CD4-positive, CD25-positive, alpha-beta regulatory T cell (primary cell): ENCODE data around the gene CHRND. TPM values are rescaled to one million over a fixed set of nuclear protein-coding genes. Genes with fewer than 3 reads are reported as not detected.

Experiments
- ATAC-seq, 2 donors: fragments of 150-1000 bp; cut with Tn5 transposase; one replicate each; pipeline ENCODE4 v1.10.0; 2021; ENCODE audit warnings: low read depth in 2 of 2, moderate number of reproducible peaks in 2 of 2, moderate library complexity in 1 of 2
- DNase-seq, 3 donors: peaks; one replicate each; pipeline versions ENCODE4 v3.0.0 to v3.0.0-alpha.2; 2012 to 2022; ENCODE audit warnings: mixed read lengths in 1 of 3
- H3K27ac ChIP-seq: one replicate; pipeline ENCODE4 v1.7.0; 2013; ENCODE audit warnings: mild to moderate bottlenecking, low read length; ENCODE audit not compliant: insufficient read depth, poor library complexity, severe bottlenecking
- H3K27me3 ChIP-seq: one replicate; pipeline ENCODE4 v1.7.0; 2013; ENCODE audit warnings: low read length; ENCODE audit not compliant: control insufficient read depth, insufficient read depth
- H3K36me3 ChIP-seq: one replicate; pipeline ENCODE4 v1.7.0; 2013; ENCODE audit warnings: mild to moderate bottlenecking, low read length, moderate library complexity; ENCODE audit not compliant: control insufficient read depth, insufficient read depth
- H3K4me1 ChIP-seq: 2 replicates; pipeline ENCODE4 v1.7.0; 2013; ENCODE audit warnings: mild to moderate bottlenecking, low read length; ENCODE audit not compliant: insufficient read depth, control insufficient read depth, poor library complexity, severe bottlenecking
- H3K4me3 ChIP-seq: one replicate; pipeline ENCODE4 v1.7.0; 2013; ENCODE audit warnings: low read depth, mild to moderate bottlenecking, low read length, moderate library complexity
- H3K9me3 ChIP-seq, 2 experiments: 1 replicate in 1 of 2; 2 replicates in 1 of 2; pipeline ENCODE4 v1.7.0; 2013; ENCODE audit warnings: low read length in 2 of 2, mild to moderate bottlenecking in 1 of 2, moderate library complexity in 1 of 2; ENCODE audit not compliant: control insufficient read depth in 2 of 2
- H3K27ac Mint-ChIP-seq, 3 donors: one replicate each; pipeline ENCODE4 v1.8.0; 2020 to 2022; ENCODE audit warnings: mild to moderate bottlenecking in 3 of 3, mixed read lengths in 3 of 3, moderate library complexity in 2 of 3
- H3K27me3 Mint-ChIP-seq: one replicate; pipeline ENCODE4 v1.8.0; 2022; ENCODE audit warnings: mild to moderate bottlenecking, mixed read lengths
- H3K36me3 Mint-ChIP-seq: one replicate; pipeline ENCODE4 v1.8.0; 2020; ENCODE audit warnings: mixed read lengths
- H3K4me1 Mint-ChIP-seq, 4 donors: one replicate each; pipeline ENCODE4 v1.8.0; 2020 to 2022; ENCODE audit warnings: mixed read lengths in 4 of 4, mild to moderate bottlenecking in 1 of 4
- H3K4me3 Mint-ChIP-seq, 4 donors: one replicate each; pipeline ENCODE4 v1.8.0; 2020 to 2022; ENCODE audit warnings: mild to moderate bottlenecking in 4 of 4, mixed read lengths in 4 of 4, moderate library complexity in 3 of 4
- H3K9me3 Mint-ChIP-seq, 7 donors: one replicate each; pipeline ENCODE4 v1.8.0; 2020 to 2022; ENCODE audit warnings: mixed read lengths in 7 of 7, mild to moderate bottlenecking in 3 of 7, moderate library complexity in 2 of 7
- polyA plus RNA-seq, 4 donors: library from polyadenylated mRNA; unstranded; fragments of 300-500 nt; fragmentation: Illumina TruSeq; gene quantifications; one replicate each; pipeline ENCODE4 v1.2.3, GENCODE V29; 2021
- total RNA-seq: library from RNA; stranded (reverse); gene quantifications from one replicate; pipeline ENCODE4 v1.2.3, GENCODE V29; 2022

The CHRND gene
- total and polyA plus RNA-seq, 5 donors from 2014 or later: not detected

- Histone ChIP-seq H3K27me3 (peaks cover 3% of the 10 kb centered on the region), H3K9me3 (no peaks in the 10 kb centered on the region), H3K27ac (no peak overlapping the region), H3K4me1 (peaks cover 22% of the 10 kb centered on the region), H3K36me3 (no peaks in the 10 kb centered on the region), H3K4me3 (no peak overlapping the region)
- H3K27ac Mint-ChIP-seq: no peak overlapping the region
- peaks cover 0 to 11% (median under 1%) of the 10 kb centered on the region in 4 donors for H3K4me1 Mint-ChIP-seq
- H3K9me3 Mint-ChIP-seq: no peaks in the 10 kb centered on the region
- H3K4me3 Mint-ChIP-seq: no peak overlapping the region
- peaks cover 45% of the 10 kb centered on the region for H3K27me3 Mint-ChIP-seq
- H3K36me3 Mint-ChIP-seq: no peaks in the 10 kb centered on the region
- DNase-seq: peak; percentile 47 to 62 (median 47)
- peak; percentile 53 to 55 for ATAC-seq
Measured at GRCh38 chr2:232521959-232522622, 3.9 kb upstream of the CHRND start.

GRCh38 chr2:232522623-232523401 is 3.1 kb upstream of the CHRND start:
- Histone ChIP-seq H3K9me3 (no peaks in the 10 kb centered on the region), H3K27ac (no peak overlapping the region), H3K4me1 (peaks cover 22% of the 10 kb centered on the region), H3K36me3 (no peaks in the 10 kb centered on the region), H3K27me3 (peaks cover 3% of the 10 kb centered on the region), H3K4me3 (no peak overlapping the region)
- no peak overlapping the region for H3K27ac Mint-ChIP-seq
- H3K36me3 Mint-ChIP-seq: no peaks in the 10 kb centered on the region
- H3K27me3 Mint-ChIP-seq: peaks cover 42% of the 10 kb centered on the region
- H3K4me3 Mint-ChIP-seq: peak overlapping the region in 3 of 4 donors; percentile 58 to 67 (median 61)
- H3K4me1 Mint-ChIP-seq: peaks cover 0 to 11% (median under 1%) of the 10 kb centered on the region in 4 donors
- DNase-seq (no peak), ATAC-seq (no peak)
- no peaks in the 10 kb centered on the region for H3K9me3 Mint-ChIP-seq

GRCh38 chr2:232523402-232523681 is 2.6 kb upstream of the CHRND start:
- H3K27me3 ChIP-seq: peaks cover 3% of the 10 kb centered on the region
- H3K27ac ChIP-seq: no peak overlapping the region
- no peaks in the 10 kb centered on the region for H3K36me3 Mint-ChIP-seq
- peaks cover 42% of the 10 kb centered on the region for H3K27me3 Mint-ChIP-seq
- peak overlapping the region in 2 of 4 donors; percentile 29 to 67 for H3K4me3 Mint-ChIP-seq
- DNase-seq: no peak
- peaks cover 0 to under 1% (median 0%) of the 10 kb centered on the region in 7 donors for H3K9me3 Mint-ChIP-seq
- no peak overlapping the region for H3K4me3 ChIP-seq
- no peaks in the 10 kb centered on the region for H3K36me3 ChIP-seq
- no peak for ATAC-seq
- no peaks in the 10 kb centered on the region for H3K9me3 ChIP-seq
- H3K27ac Mint-ChIP-seq: no peak overlapping the region
- H3K4me1 Mint-ChIP-seq: peaks cover 0 to 13% (median under 1%) of the 10 kb centered on the region in 4 donors
- peaks cover 22% of the 10 kb centered on the region for H3K4me1 ChIP-seq

GRCh38 chr2:232523682-232524597 is 2.0 kb upstream of the CHRND start:
- Mint-ChIP-seq H3K27ac (no peak overlapping the region), H3K4me1 (peaks cover 0 to 16% (median 2%) of the 10 kb centered on the region in 4 donors), H3K27me3 (peaks cover 47% of the 10 kb centered on the region), H3K9me3 (peaks cover 0 to 2% (median 0%) of the 10 kb centered on the region in 7 donors), H3K36me3 (no peaks in the 10 kb centered on the region), H3K4me3 (peak overlapping the region in 1 of 4 donors; percentile 46)
- peaks cover 3% of the 10 kb centered on the region for H3K27me3 ChIP-seq
- H3K9me3 ChIP-seq: no peaks in the 10 kb centered on the region
- peak in 1 of 3 donors; percentile 41 for DNase-seq
- H3K4me3 ChIP-seq: no peak overlapping the region
- peaks cover 22% of the 10 kb centered on the region for H3K4me1 ChIP-seq
- H3K36me3 ChIP-seq: no peaks in the 10 kb centered on the region
- no peak overlapping the region for H3K27ac ChIP-seq
- no peak for ATAC-seq

- no peaks in the 10 kb centered on the region for H3K36me3 Mint-ChIP-seq
- peaks cover 3% of the 10 kb centered on the region for H3K27me3 ChIP-seq
- DNase-seq (no peak), ATAC-seq (no peak)
- H3K4me3 ChIP-seq: no peak overlapping the region
- no peak overlapping the region for H3K4me3 Mint-ChIP-seq
- H3K9me3 Mint-ChIP-seq: peaks cover 0 to 2% (median 0%) of the 10 kb centered on the region in 7 donors
- no peaks in the 10 kb centered on the region for H3K9me3 ChIP-seq
- no peaks in the 10 kb centered on the region for H3K36me3 ChIP-seq
- no peak overlapping the region for H3K27ac Mint-ChIP-seq
- peaks cover 0 to 17% (median 2%) of the 10 kb centered on the region in 4 donors for H3K4me1 Mint-ChIP-seq
- H3K27me3 Mint-ChIP-seq: peaks cover 50% of the 10 kb centered on the region
- no peak overlapping the region for H3K27ac ChIP-seq
- H3K4me1 ChIP-seq: peaks cover 22% of the 10 kb centered on the region
Measured at GRCh38 chr2:232524771-232525170, 1.2 kb upstream of the CHRND start.

GRCh38 chr2:232525199-232525598 is 761 bp upstream of the CHRND start:
- peaks cover 0 to 17% (median 2%) of the 10 kb centered on the region in 4 donors for H3K4me1 Mint-ChIP-seq
- no peak overlapping the region for H3K4me3 Mint-ChIP-seq
- peaks cover 50% of the 10 kb centered on the region for H3K27me3 Mint-ChIP-seq
- H3K36me3 Mint-ChIP-seq: no peaks in the 10 kb centered on the region
- no peak overlapping the region for H3K27ac Mint-ChIP-seq
- no peak overlapping the region for H3K4me3 ChIP-seq
- peaks cover 0 to 2% (median 0%) of the 10 kb centered on the region in 7 donors for H3K9me3 Mint-ChIP-seq
- no peaks in the 10 kb centered on the region for H3K36me3 ChIP-seq
- DNase-seq: no peak
- H3K27ac ChIP-seq: no peak overlapping the region
- H3K9me3 ChIP-seq: no peaks in the 10 kb centered on the region
- peaks cover 3% of the 10 kb centered on the region for H3K27me3 ChIP-seq
- H3K4me1 ChIP-seq: peaks cover 22% of the 10 kb centered on the region
- no peak for ATAC-seq

- H3K27me3 Mint-ChIP-seq: peaks cover 42% of the 10 kb centered on the region
Measured at GRCh38 chr2:232526372-232526941, 497 bp downstream of the CHRND start.

More at GRCh38 chr2:232526372-232526941, 497 bp downstream of the CHRND start:
- Histone ChIP-seq H3K4me3 (no peak overlapping the region), H3K27me3 (peaks cover 3% of the 10 kb centered on the region), H3K4me1 (peaks cover 22% of the 10 kb centered on the region), H3K9me3 (no peaks in the 10 kb centered on the region), H3K27ac (no peak overlapping the region), H3K36me3 (no peaks in the 10 kb centered on the region)
- Mint-ChIP-seq H3K4me3 (no peak overlapping the region), H3K9me3 (peaks cover 0 to 2% (median 0%) of the 10 kb centered on the region in 7 donors), H3K27ac (no peak overlapping the region), H3K4me1 (peaks cover 0 to 15% (median 2%) of the 10 kb centered on the region in 4 donors), H3K36me3 (no peaks in the 10 kb centered on the region)
- ATAC-seq (no peak), DNase-seq (no peak)
